GM18909 (cell line): ENCODE results near the gene SEMA3G.

ENCODE experiments used
- ATAC-seq: cut with Tn5 transposase; IDR thresholded peaks from one replicate; pipeline ENCODE4 v1.9.1; 2021; ENCODE audit warnings: mild to moderate bottlenecking; ENCODE audit not compliant: unreplicated experiment, poor library complexity

The SEMA3G gene

GRCh38 chr3:52454938-52455282 is 10.0 kb upstream of the SEMA3G start:
- ATAC-seq = no peak

DNA sequence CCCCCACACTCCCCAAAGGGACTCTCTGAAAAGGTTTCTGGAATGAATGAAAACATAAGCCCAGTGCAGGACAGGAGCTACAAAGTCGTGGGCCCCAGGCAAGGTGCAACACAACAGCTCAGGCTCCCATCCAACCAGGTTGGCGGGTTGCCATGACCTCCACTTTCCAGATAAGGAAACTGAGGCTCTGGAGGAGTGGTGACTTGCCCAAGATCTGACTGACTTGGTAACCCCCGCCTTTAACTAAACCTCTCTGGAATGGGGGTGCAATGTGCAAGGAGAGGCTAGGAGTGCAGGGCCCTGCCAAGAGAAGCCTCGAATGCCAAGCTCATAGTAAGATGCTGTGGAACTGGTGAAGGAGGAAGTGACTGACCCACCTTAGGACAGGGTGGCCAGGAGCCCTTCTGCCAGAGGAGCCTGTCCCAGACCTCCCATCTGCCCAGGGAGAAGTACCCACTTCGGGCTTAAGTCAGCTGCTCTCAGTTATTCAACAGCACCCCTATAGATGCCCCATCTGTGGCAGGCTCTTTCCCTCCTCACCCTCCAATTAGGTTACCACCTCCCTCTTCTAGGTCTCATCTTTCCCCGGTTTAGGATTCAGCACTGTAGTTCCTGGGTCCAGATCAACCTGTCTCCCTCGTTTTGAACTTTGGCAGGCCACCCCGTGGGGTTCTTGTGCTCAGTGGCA is 9.5 kb upstream of the SEMA3G start:
- ATAC-seq = no peak

- no peak for ATAC-seq
Measured at GRCh38 chr3:52453496-52454249, 8.8 kb upstream of the SEMA3G start, which contains the start of gene TNNC1. TSS of gene TNNC1 (minus strand) at chr3:52454041. CDS start at chr3:52454015, 26 bp downstream.

- no peak for ATAC-seq
Measured at GRCh38 chr3:52452570-52453221, 7.8 kb upstream of the SEMA3G start.

- ATAC-seq = no peak
Measured at GRCh38 chr3:52452126-52452525, 7.2 kb upstream of the SEMA3G start.

DNA sequence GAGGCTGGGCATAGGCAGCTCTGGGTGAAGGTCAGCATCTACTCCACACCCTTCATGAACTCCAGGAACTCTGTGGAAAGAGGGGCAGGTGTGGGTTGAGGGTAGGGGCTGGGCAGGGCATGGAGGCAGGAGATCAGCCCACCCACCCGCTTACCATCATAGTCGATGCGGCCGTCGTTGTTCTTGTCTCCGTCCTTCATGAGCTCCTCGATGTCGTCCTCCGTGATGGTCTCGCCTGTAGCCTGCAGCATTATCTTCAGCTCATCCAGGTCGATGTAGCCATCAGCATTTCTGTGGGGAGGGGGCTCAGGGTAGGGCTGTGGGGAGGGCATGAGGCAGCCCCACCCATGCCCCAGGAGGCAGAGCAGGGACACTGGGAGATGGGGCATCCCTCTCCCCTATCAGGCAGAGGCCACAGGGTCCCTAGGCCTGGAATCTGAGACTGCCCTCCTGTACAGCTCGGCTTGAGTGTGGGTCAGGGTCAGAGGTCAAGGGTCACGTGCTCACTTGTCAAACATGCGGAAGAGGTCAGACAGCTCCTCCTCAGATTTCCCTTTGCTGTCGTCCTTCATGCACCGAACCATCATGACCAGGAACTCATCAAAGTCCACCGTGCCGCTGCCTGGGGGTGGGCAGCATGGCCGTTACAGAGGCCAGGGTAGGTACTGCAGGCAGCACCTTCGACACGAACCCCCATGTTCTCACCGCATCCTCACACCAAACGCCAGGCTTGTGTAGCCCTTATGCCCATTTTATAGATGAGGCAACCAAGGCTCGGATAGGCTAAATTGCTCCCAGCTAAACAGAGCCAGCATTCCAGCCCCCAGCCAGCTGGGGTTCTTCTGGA is 6.6 kb upstream of the SEMA3G start:
- ATAC-seq = no peak

DNA sequence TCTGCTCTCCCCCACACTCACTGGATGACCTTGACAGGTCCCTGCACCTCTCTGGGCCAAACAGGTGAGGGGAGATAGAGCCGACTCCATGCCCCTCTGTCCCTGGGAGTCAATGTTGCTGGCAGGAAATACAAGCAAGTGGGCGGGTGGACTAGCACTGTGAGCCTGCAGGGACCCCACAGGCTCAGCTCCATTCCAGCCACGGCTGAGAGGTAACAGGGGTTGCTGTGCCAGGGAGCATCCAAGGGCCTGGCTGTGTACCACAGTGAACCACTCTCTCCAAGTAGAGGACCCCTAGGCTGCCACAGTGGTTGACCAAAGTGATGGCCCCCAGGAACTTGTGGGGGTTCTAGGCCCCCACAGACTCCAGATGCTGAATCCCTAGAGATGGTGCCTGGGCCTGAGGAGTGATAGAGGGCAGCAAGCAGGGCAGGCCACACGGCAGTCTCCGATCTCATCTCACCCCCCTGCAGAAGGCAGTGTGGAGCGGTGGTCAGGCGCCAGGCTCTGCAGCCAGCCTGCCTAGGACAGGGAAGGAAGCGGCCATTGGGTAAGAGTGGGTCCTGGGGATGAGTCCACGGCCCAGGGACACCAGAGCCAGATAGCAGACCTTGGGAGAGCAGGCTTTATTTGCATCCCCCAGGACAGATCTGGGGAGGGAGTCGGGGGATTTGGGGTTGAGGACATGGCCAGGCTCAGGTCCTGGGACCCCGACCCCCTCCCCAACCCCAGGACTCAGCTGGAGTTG is 5.8 kb upstream of the SEMA3G start:
- no peak for ATAC-seq

- no peak for ATAC-seq
Measured at GRCh38 chr3:52447512-52448355, 2.8 kb upstream of the SEMA3G start.

GRCh38 chr3:52446631-52447511 is 2.0 kb upstream of the SEMA3G start:
- peak; percentile 59 for ATAC-seq

GRCh38 chr3:52446042-52446441 is 1.1 kb upstream of the SEMA3G start:
- ATAC-seq = no peak

GRCh38 chr3:52443791-52444687 is 864 bp downstream of the SEMA3G start:
- ATAC-seq = no peak

DNA sequence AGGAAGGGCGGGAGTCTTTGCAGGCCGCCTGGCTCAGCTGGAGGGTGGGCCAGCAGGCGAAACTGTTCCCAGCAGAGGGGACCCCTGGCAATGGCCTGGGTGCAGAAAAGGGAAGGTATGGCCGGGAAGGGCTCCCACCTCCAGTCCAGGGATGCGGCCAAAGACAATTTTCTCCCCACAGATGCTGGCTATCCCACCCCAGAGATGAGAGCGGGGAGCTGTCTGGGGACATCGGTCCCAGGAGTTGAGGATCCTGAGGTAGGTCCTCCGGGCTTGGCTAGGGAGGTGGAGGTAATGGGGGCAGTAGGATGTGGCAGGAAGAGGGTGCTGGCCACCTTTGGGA is 1.7 kb downstream of the SEMA3G start:
- ATAC-seq = no peak

GRCh38 chr3:52442409-52443267 is 2.3 kb downstream of the SEMA3G start:
- ATAC-seq = no peak

- ATAC-seq = no peak
Measured at GRCh38 chr3:52441772-52442332, 3.1 kb downstream of the SEMA3G start.

DNA sequence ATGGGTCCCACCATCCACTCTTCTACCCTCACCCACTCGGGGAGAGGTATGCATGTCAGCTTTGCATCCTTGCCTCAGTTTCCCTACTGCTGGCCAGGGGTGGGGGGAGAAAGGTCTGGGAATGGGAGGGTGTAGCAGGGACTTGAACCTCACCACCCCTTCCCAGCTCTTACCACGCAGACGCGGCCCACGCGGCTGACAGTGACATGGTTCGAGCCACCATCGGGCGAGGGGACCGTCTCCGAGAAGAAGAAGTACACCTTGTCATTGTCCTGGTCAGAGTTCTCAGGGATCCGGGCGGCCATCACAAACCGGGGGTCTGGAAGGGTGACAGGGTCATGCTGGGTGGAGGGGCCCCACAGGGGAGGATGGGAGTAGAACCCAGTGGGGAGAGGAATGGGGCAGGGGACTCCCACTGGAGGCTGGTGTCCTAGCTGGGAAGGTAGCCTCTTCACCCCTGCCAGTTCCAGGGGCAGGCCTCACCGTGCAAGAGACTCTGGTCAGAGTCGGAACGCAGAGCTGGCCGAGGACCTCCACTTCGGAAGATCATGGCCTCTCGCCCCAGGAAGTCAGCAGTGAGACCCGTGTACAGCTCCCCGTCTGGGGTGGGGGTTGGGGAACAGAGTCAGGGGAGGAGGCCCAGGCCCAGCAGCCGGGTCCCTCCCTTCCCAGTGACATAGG is 3.7 kb downstream of the SEMA3G start:
- ATAC-seq = no peak
